ENCODE results near the gene COPZ1.

COPZ1 gene

GRCh38 chr12:54385251-54385914 lies 60.5 kb downstream of the COPZ1 start:
- Histone ChIP-seq H3K4me1 (ENCODE audit: control insufficient read depth in 5 of 5, insufficient read depth in 5 of 5, low read length in 5 of 5) (peaks cover 4 to 45% (median 31%) of the 10 kb centered on the region in 5 donors), H3K4me3 (ENCODE audit: low read depth in 1 of 5, low read length in 5 of 5) (peak overlapping the region; percentile 0 to 53 (median 35)), H3K36me3 (ENCODE audit: control insufficient read depth in 5 of 5, insufficient read depth in 5 of 5, low read length in 5 of 5) (no peaks in the 10 kb centered on the region), H3K9me3 (ENCODE audit: control insufficient read depth in 5 of 5, low read length in 5 of 5) (no peaks in the 10 kb centered on the region), H3K27ac (ENCODE audit: low read depth, low read length) (peak overlapping the region; percentile 50), H3K9ac (ENCODE audit: low read length in 5 of 5) (peak overlapping the region in 4 of 5 donors; percentile 20 to 62 (median 40)), H3K27me3 (ENCODE audit: control insufficient read depth in 5 of 5, insufficient read depth in 4 of 5, low read length in 5 of 5) (no peaks in the 10 kb centered on the region)

- H3K4me3 ChIP-seq (ENCODE audit: low read depth in 1 of 5, low read length in 5 of 5): no peak overlapping the region
- peaks cover 4 to 50% (median 31%) of the 10 kb centered on the region in 5 donors for H3K4me1 ChIP-seq (ENCODE audit: control insufficient read depth in 5 of 5, insufficient read depth in 5 of 5, low read length in 5 of 5)
- no peaks in the 10 kb centered on the region for H3K27me3 ChIP-seq (ENCODE audit: control insufficient read depth in 5 of 5, insufficient read depth in 4 of 5, low read length in 5 of 5)
- H3K27ac ChIP-seq (ENCODE audit: low read depth, low read length): peak overlapping the region; percentile 29
- no peak overlapping the region for H3K9ac ChIP-seq (ENCODE audit: low read length in 5 of 5)
- no peaks in the 10 kb centered on the region for H3K9me3 ChIP-seq (ENCODE audit: control insufficient read depth in 5 of 5, low read length in 5 of 5)
- H3K36me3 ChIP-seq (ENCODE audit: control insufficient read depth in 5 of 5, insufficient read depth in 5 of 5, low read length in 5 of 5): no peaks in the 10 kb centered on the region
These were observed 61.6 kb downstream of the COPZ1 start for GRCh38 chr12:54386403-54387113.

GRCh38 chr12:54387114-54387467 lies 62.2 kb downstream of the COPZ1 start:
- Histone ChIP-seq H3K27ac (ENCODE audit: low read depth, low read length) (no peak overlapping the region), H3K9ac (ENCODE audit: low read length in 5 of 5) (no peak overlapping the region), H3K4me1 (ENCODE audit: control insufficient read depth in 5 of 5, insufficient read depth in 5 of 5, low read length in 5 of 5) (peaks cover 4 to 53% (median 31%) of the 10 kb centered on the region in 5 donors), H3K9me3 (ENCODE audit: control insufficient read depth in 5 of 5, low read length in 5 of 5) (no peaks in the 10 kb centered on the region), H3K27me3 (ENCODE audit: control insufficient read depth in 5 of 5, insufficient read depth in 4 of 5, low read length in 5 of 5) (no peaks in the 10 kb centered on the region), H3K36me3 (ENCODE audit: control insufficient read depth in 5 of 5, insufficient read depth in 5 of 5, low read length in 5 of 5) (peaks cover 0 to 4% (median 0%) of the 10 kb centered on the region in 5 donors), H3K4me3 (ENCODE audit: low read depth in 1 of 5, low read length in 5 of 5) (no peak overlapping the region)

- Histone ChIP-seq H3K27me3 (ENCODE audit: control insufficient read depth in 5 of 5, insufficient read depth in 4 of 5, low read length in 5 of 5) (no peaks in the 10 kb centered on the region), H3K36me3 (ENCODE audit: control insufficient read depth in 5 of 5, insufficient read depth in 5 of 5, low read length in 5 of 5) (peaks cover 0 to 6% (median 3%) of the 10 kb centered on the region in 5 donors), H3K9ac (ENCODE audit: low read length in 5 of 5) (no peak overlapping the region), H3K4me3 (ENCODE audit: low read depth in 1 of 5, low read length in 5 of 5) (no peak overlapping the region), H3K4me1 (ENCODE audit: control insufficient read depth in 5 of 5, insufficient read depth in 5 of 5, low read length in 5 of 5) (peaks cover 4 to 59% (median 37%) of the 10 kb centered on the region in 5 donors), H3K27ac (ENCODE audit: low read depth, low read length) (no peak overlapping the region), H3K9me3 (ENCODE audit: control insufficient read depth in 5 of 5, low read length in 5 of 5) (no peaks in the 10 kb centered on the region)
These were observed 63.6 kb downstream of the COPZ1 start for GRCh38 chr12:54388237-54389133.

GRCh38 chr12:54389134-54389508 lies 64.2 kb downstream of the COPZ1 start:
- no peaks in the 10 kb centered on the region for H3K27me3 ChIP-seq (ENCODE audit: control insufficient read depth in 5 of 5, insufficient read depth in 4 of 5, low read length in 5 of 5)
- no peak overlapping the region for H3K9ac ChIP-seq (ENCODE audit: low read length in 5 of 5)
- H3K36me3 ChIP-seq (ENCODE audit: control insufficient read depth in 5 of 5, insufficient read depth in 5 of 5, low read length in 5 of 5): peaks cover 0 to 9% (median 3%) of the 10 kb centered on the region in 5 donors
- no peaks in the 10 kb centered on the region for H3K9me3 ChIP-seq (ENCODE audit: control insufficient read depth in 5 of 5, low read length in 5 of 5)
- no peak overlapping the region for H3K4me3 ChIP-seq (ENCODE audit: low read depth in 1 of 5, low read length in 5 of 5)
- H3K27ac ChIP-seq (ENCODE audit: low read depth, low read length): no peak overlapping the region
- H3K4me1 ChIP-seq (ENCODE audit: control insufficient read depth in 5 of 5, insufficient read depth in 5 of 5, low read length in 5 of 5): peaks cover 4 to 61% (median 36%) of the 10 kb centered on the region in 5 donors

GRCh38 chr12:54389607-54390175 lies 64.8 kb downstream of the COPZ1 start:
- H3K9me3 ChIP-seq (ENCODE audit: control insufficient read depth in 5 of 5, low read length in 5 of 5): no peaks in the 10 kb centered on the region
- H3K36me3 ChIP-seq (ENCODE audit: control insufficient read depth in 5 of 5, insufficient read depth in 5 of 5, low read length in 5 of 5): peaks cover 0 to 13% (median 3%) of the 10 kb centered on the region in 5 donors
- H3K27ac ChIP-seq (ENCODE audit: low read depth, low read length): no peak overlapping the region
- H3K27me3 ChIP-seq (ENCODE audit: control insufficient read depth in 5 of 5, insufficient read depth in 4 of 5, low read length in 5 of 5): no peaks in the 10 kb centered on the region
- H3K4me3 ChIP-seq (ENCODE audit: low read depth in 1 of 5, low read length in 5 of 5): no peak overlapping the region
- H3K4me1 ChIP-seq (ENCODE audit: control insufficient read depth in 5 of 5, insufficient read depth in 5 of 5, low read length in 5 of 5): peaks cover 4 to 55% (median 30%) of the 10 kb centered on the region in 5 donors
- no peak overlapping the region for H3K9ac ChIP-seq (ENCODE audit: low read length in 5 of 5)

- H3K4me1 ChIP-seq (ENCODE audit: control insufficient read depth in 5 of 5, insufficient read depth in 5 of 5, low read length in 5 of 5): peaks cover under 1 to 50% (median 25%) of the 10 kb centered on the region in 5 donors
- no peak overlapping the region for H3K4me3 ChIP-seq (ENCODE audit: low read depth in 1 of 5, low read length in 5 of 5)
- peaks cover 0 to 18% (median 7%) of the 10 kb centered on the region in 5 donors for H3K36me3 ChIP-seq (ENCODE audit: control insufficient read depth in 5 of 5, insufficient read depth in 5 of 5, low read length in 5 of 5)
- no peak overlapping the region for H3K27ac ChIP-seq (ENCODE audit: low read depth, low read length)
- no peaks in the 10 kb centered on the region for H3K9me3 ChIP-seq (ENCODE audit: control insufficient read depth in 5 of 5, low read length in 5 of 5)
- H3K9ac ChIP-seq (ENCODE audit: low read length in 5 of 5): no peak overlapping the region
- H3K27me3 ChIP-seq (ENCODE audit: control insufficient read depth in 5 of 5, insufficient read depth in 4 of 5, low read length in 5 of 5): no peaks in the 10 kb centered on the region
These were observed 65.3 kb downstream of the COPZ1 start for GRCh38 chr12:54390176-54390667.

GRCh38 chr12:54390668-54391551 lies 66.0 kb downstream of the COPZ1 start:
- no peak overlapping the region for H3K9ac ChIP-seq (ENCODE audit: low read length in 5 of 5)

More at GRCh38 chr12:54390668-54391551, 66.0 kb downstream of the COPZ1 start:
- no peaks in the 10 kb centered on the region for H3K9me3 ChIP-seq (ENCODE audit: control insufficient read depth in 5 of 5, low read length in 5 of 5)
- peaks cover 0 to 44% (median 20%) of the 10 kb centered on the region in 5 donors for H3K4me1 ChIP-seq (ENCODE audit: control insufficient read depth in 5 of 5, insufficient read depth in 5 of 5, low read length in 5 of 5)
- peak overlapping the region in 2 of 5 donors; percentile 34 to 41 for H3K4me3 ChIP-seq (ENCODE audit: low read depth in 1 of 5, low read length in 5 of 5)
- peaks cover 0 to 25% (median 14%) of the 10 kb centered on the region in 5 donors for H3K36me3 ChIP-seq (ENCODE audit: control insufficient read depth in 5 of 5, insufficient read depth in 5 of 5, low read length in 5 of 5)
- no peak overlapping the region for H3K27ac ChIP-seq (ENCODE audit: low read depth, low read length)
- no peaks in the 10 kb centered on the region for H3K27me3 ChIP-seq (ENCODE audit: control insufficient read depth in 5 of 5, insufficient read depth in 4 of 5, low read length in 5 of 5)

Measured in subcutaneous abdominal adipose tissue (tissue), 5 donors.